Measurements from ENCODE around the gene GSG1L2.

- no peak for TF ChIP-seq CTCF (IDR thresholded peaks at IDR 0.05; ENCODE audit: poor library complexity)
- no peak for TF ChIP-seq EZH2 (IDR thresholded peaks at IDR 0.05; ENCODE audit: borderline replicate concordance)
- no peak for TF ChIP-seq EZH2phosphoT487 (IDR thresholded peaks at IDR 0.05; ENCODE audit: low read depth, severe bottlenecking, unreplicated experiment)
Observed at GRCh38 chr17:9817086-9817485, 4.8 kb downstream of the GSG1L2 start.

Measured in hepatocyte (in vitro differentiated cells).